HEK293 (cell line): Measurements from ENCODE around the gene CCDC120.

Experiments
- CTCF ChIA-PET: fragments of 350-600 bp; formaldehyde crosslinking; extraction: SDS; loops from one replicate; lab custom pipeline; 2021; ENCODE audit warnings: antibody characterized with exemption; lab: Yijun Ruan, JAX
- POLR2A ChIA-PET: fragments of 300-600 bp; formaldehyde crosslinking; extraction: SDS; loops from one replicate; lab custom pipeline; 2020; ENCODE audit warnings: antibody characterized with exemption, inconsistent platforms; lab: Yijun Ruan, JAX
- H3K27ac ChIP-seq: fragments of 200-500 bp; sonication (Bioruptor generic); 2 replicates; pipeline ENCODE4 v1.5.1; 2014; ENCODE audit warnings: low read depth, low read length, control low read depth, inconsistent platforms; ENCODE audit errors: extremely low read depth
- H3K36me3 ChIP-seq, 2 experiments: fragments of 200-500 bp in 1 of 2; sonication (Bioruptor generic) in 1 of 2; 1 replicate in 1 of 2; 2 replicates in 1 of 2; pipeline ENCODE4 v1.5.1; 2014 to 2017; ENCODE audit warnings: inconsistent platforms in 2 of 2, low read length in 2 of 2; ENCODE audit not compliant: control insufficient read depth in 2 of 2, insufficient read depth in 1 of 2
- H3K4me1 ChIP-seq: fragments of 200-500 bp; sonication (Bioruptor generic); 2 replicates; pipeline ENCODE4 v1.5.1; 2014; ENCODE audit warnings: mild to moderate bottlenecking, low read length, inconsistent platforms; ENCODE audit not compliant: control insufficient read depth, insufficient read depth
- H3K4me3 ChIP-seq: 2 replicates; pipeline ENCODE4 v1.5.1; 2011; ENCODE audit warnings: low read depth, mild to moderate bottlenecking, control low read depth, low read length, moderate library complexity
- H3K9me3 ChIP-seq: fragments of 200-500 bp; sonication (Bioruptor generic); 2 replicates; pipeline ENCODE4 v1.5.1; 2014; ENCODE audit warnings: low read depth, low read length, inconsistent platforms; ENCODE audit not compliant: control insufficient read depth, insufficient read depth
- BCL11B ChIP-seq: fragments of 450-650 bp; formaldehyde crosslinking; IDR thresholded peaks from 2 replicates; pipeline ENCODE4 v1.5.1; 2016; ENCODE audit warnings: low read depth, missing biosample characterization, missing genetic modification characterization
- GLI4 ChIP-seq: fragments of 450-650 bp; formaldehyde crosslinking; IDR thresholded peaks from 2 replicates; pipeline ENCODE4 v1.5.1; 2016; ENCODE audit warnings: missing biosample characterization, missing genetic modification characterization
- IKZF3 ChIP-seq: fragments of 450-650 bp; IDR thresholded peaks from 2 replicates; pipeline ENCODE4 v1.5.0; 2018; ENCODE audit warnings: missing biosample characterization, mild to moderate bottlenecking, missing genetic modification characterization, moderate library complexity
- KLF8 ChIP-seq: fragments of 450-650 bp; formaldehyde crosslinking; IDR thresholded peaks from 2 replicates; pipeline ENCODE4 v1.5.1; 2016; ENCODE audit warnings: missing biosample characterization, missing genetic modification characterization
- MYNN ChIP-seq: fragments of 450-650 bp; formaldehyde crosslinking; IDR thresholded peaks from 2 replicates; pipeline ENCODE4 v1.5.1; 2016; ENCODE audit warnings: missing biosample characterization, missing genetic modification characterization, borderline replicate concordance
- OSR2 ChIP-seq: fragments of 450-650 bp; formaldehyde crosslinking; IDR thresholded peaks from 2 replicates; pipeline ENCODE4 v1.5.1; 2016; ENCODE audit warnings: missing biosample characterization, missing genetic modification characterization
- REPIN1 ChIP-seq: fragments of 450-650 bp; formaldehyde crosslinking; IDR thresholded peaks from 2 replicates; pipeline ENCODE4 v1.5.1; 2017; ENCODE audit warnings: missing biosample characterization, missing genetic modification characterization, low read depth
- SCRT2 ChIP-seq: fragments of 450-650 bp; formaldehyde crosslinking; IDR thresholded peaks from 2 replicates; pipeline ENCODE4 v1.5.1; 2016; ENCODE audit warnings: missing biosample characterization, missing genetic modification characterization
- SP3 ChIP-seq: fragments of 450-650 bp; formaldehyde crosslinking; IDR thresholded peaks from 2 replicates; pipeline ENCODE4 v1.5.1; 2016; ENCODE audit warnings: missing biosample characterization, missing genetic modification characterization
- SP7 ChIP-seq: fragments of 450-650 bp; formaldehyde crosslinking; IDR thresholded peaks from 2 replicates; pipeline ENCODE4 v1.5.1; 2016; ENCODE audit warnings: missing biosample characterization, missing genetic modification characterization
- TCF7L2 ChIP-seq: IDR thresholded peaks from 2 replicates; pipeline ENCODE4 v1.6.1; 2011; ENCODE audit warnings: low read depth, mild to moderate bottlenecking, inconsistent platforms, low read length, moderate library complexity, borderline replicate concordance
- ZBTB20 ChIP-seq: fragments of 450-650 bp; formaldehyde crosslinking; IDR thresholded peaks from 2 replicates; pipeline ENCODE4 v1.5.1; 2016; ENCODE audit warnings: missing biosample characterization, missing genetic modification characterization
- ZBTB21 ChIP-seq: fragments of 450-650 bp; formaldehyde crosslinking; IDR thresholded peaks from 2 replicates; pipeline ENCODE4 v1.5.1; 2017; ENCODE audit warnings: missing biosample characterization, missing genetic modification characterization
- ZEB2 ChIP-seq: fragments of 450-650 bp; formaldehyde crosslinking; IDR thresholded peaks from 2 replicates; pipeline ENCODE4 v1.5.1; 2016; ENCODE audit warnings: missing biosample characterization, missing genetic modification characterization
- ZFP69B ChIP-seq: fragments of 450-650 bp; formaldehyde crosslinking; IDR thresholded peaks from 2 replicates; pipeline ENCODE4 v1.5.1; 2016; ENCODE audit warnings: missing biosample characterization, missing genetic modification characterization
- ZNF132 ChIP-seq: fragments of 450-650 bp; formaldehyde crosslinking; IDR thresholded peaks from 2 replicates; pipeline ENCODE4 v1.5.1; 2017; ENCODE audit warnings: missing biosample characterization, missing genetic modification characterization, borderline replicate concordance
- ZNF184 ChIP-seq: fragments of 450-650 bp; IDR thresholded peaks from 2 replicates; pipeline ENCODE4 v1.5.1; 2018; ENCODE audit warnings: missing biosample characterization, mild to moderate bottlenecking, missing genetic modification characterization
- ZNF19 ChIP-seq: fragments of 450-650 bp; formaldehyde crosslinking; IDR thresholded peaks from 2 replicates; pipeline ENCODE4; 2016; ENCODE audit warnings: missing biosample characterization, missing genetic modification characterization, low read depth
- ZNF202 ChIP-seq: fragments of 450-650 bp; formaldehyde crosslinking; IDR thresholded peaks from 2 replicates; pipeline ENCODE4 v1.5.1; 2016; ENCODE audit warnings: missing biosample characterization, missing genetic modification characterization, borderline replicate concordance
- ZNF266 ChIP-seq: fragments of 450-650 bp; formaldehyde crosslinking; IDR thresholded peaks from 2 replicates; pipeline ENCODE4 v1.5.1; 2016; ENCODE audit warnings: missing biosample characterization, missing genetic modification characterization, low read depth
- ZNF654 ChIP-seq: fragments of 450-650 bp; formaldehyde crosslinking; IDR thresholded peaks from 2 replicates; pipeline ENCODE4 v1.5.1; 2016; ENCODE audit warnings: low read depth, missing biosample characterization, missing genetic modification characterization
- ZNF677 ChIP-seq: fragments of 450-650 bp; IDR thresholded peaks from 2 replicates; pipeline ENCODE4 v1.5.0; 2018; ENCODE audit warnings: missing biosample characterization, mild to moderate bottlenecking, missing genetic modification characterization, moderate library complexity
- ZNF707 ChIP-seq: fragments of 450-650 bp; formaldehyde crosslinking; IDR thresholded peaks from 2 replicates; pipeline ENCODE4 v1.5.1; 2016; ENCODE audit warnings: missing biosample characterization, missing genetic modification characterization
- ZNF830 ChIP-seq: fragments of 450-650 bp; IDR thresholded peaks from 2 replicates; pipeline ENCODE4 v1.5.0; 2018; ENCODE audit warnings: missing biosample characterization, missing genetic modification characterization, low read depth, mild to moderate bottlenecking, moderate library complexity
- ZNF837 ChIP-seq: fragments of 450-650 bp; formaldehyde crosslinking; IDR thresholded peaks from 2 replicates; pipeline ENCODE4 v1.5.1; 2016; ENCODE audit warnings: missing biosample characterization, missing genetic modification characterization
- TF ChIP-seq, protein P1 (sequence below): fragments of 450-650 bp; formaldehyde crosslinking; IDR thresholded peaks from 2 replicates; pipeline ENCODE4 v1.5.1; 2016; ENCODE audit warnings: missing biosample characterization, missing genetic modification characterization, low read depth
- TF ChIP-seq, protein P2 (sequence below): fragments of 450-650 bp; formaldehyde crosslinking; IDR thresholded peaks from 2 replicates; pipeline ENCODE4 v1.5.1; 2016; ENCODE audit warnings: missing biosample characterization, missing genetic modification characterization
- TF ChIP-seq, protein P3 (sequence below): fragments of 450-650 bp; formaldehyde crosslinking; IDR thresholded peaks from 2 replicates; pipeline ENCODE4 v1.5.1; 2016; ENCODE audit warnings: missing biosample characterization, missing genetic modification characterization
- TF ChIP-seq, protein P4 (sequence below): IDR thresholded peaks from 2 replicates; pipeline ENCODE4 v1.6.1; 2011; ENCODE audit warnings: mild to moderate bottlenecking, low read depth, low read length, borderline replicate concordance
- TF ChIP-seq, protein P5 (sequence below): fragments of 450-650 bp; formaldehyde crosslinking; IDR thresholded peaks from 2 replicates; pipeline ENCODE4 v1.5.1; 2016; ENCODE audit warnings: missing biosample characterization, missing genetic modification characterization
- TF ChIP-seq, protein P6 (sequence below): fragments of 450-650 bp; formaldehyde crosslinking; IDR thresholded peaks from 2 replicates; pipeline ENCODE4 v1.5.1; 2016; ENCODE audit warnings: missing biosample characterization, missing genetic modification characterization

CCDC120 gene

DNA sequence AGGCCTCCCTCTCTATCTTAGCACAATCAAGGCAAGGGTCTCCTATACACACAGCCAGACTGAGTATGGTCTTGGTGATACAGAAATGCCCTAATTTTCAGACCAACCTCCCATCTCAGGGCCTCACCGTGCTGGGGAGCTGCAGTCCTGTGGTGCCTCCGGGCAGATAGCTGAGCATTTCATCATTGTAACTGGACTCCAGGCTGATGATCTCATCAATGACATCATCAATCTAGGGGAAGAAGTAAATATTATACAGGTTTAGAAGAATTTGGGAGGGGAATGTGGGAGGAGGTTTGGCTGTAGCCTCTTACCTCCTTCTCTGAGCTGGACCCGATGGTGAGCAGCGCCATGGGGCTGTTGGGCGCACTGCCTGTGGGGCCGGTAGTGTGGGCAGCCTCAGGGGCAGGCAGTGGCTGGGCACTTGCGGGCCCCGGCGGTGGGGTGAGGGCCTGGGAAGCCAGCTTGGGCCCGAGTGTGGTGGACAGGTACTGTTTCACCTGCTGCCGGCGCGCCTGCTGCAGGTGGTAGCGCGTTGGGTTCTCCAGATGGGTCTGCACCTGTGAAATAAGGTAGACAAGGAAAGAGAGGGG lies 20.8 kb upstream of the CCDC120 start:
- Histone ChIP-seq H3K36me3 (peaks cover 11 to 55% of the 10 kb centered on the region in 2 experiments; a peak in 2 of 3 replicates), H3K9me3 (no peaks in the 10 kb centered on the region), H3K4me3 (no peak overlapping the region), H3K27ac (no peak overlapping the region), H3K4me1 (peaks cover 7% of the 10 kb centered on the region)
- POLR2A ChIA-PET, result no interaction called here
- CTCF ChIA-PET, result interaction anchor here (1.4 kb wide), 1 partner anchor 18 kb away, joined by 4 read pairs; no protein-coding TSS in a partner anchor
- peak; percentile 83 for TF ChIP-seq ZEB2
- no peak for TF ChIP-seq SCRT2
- TF ChIP-seq ZNF830, result no peak
- TF ChIP-seq ZNF202 (tag by site-specific recombination), result no peak
- TF ChIP-seq, protein P1, sequence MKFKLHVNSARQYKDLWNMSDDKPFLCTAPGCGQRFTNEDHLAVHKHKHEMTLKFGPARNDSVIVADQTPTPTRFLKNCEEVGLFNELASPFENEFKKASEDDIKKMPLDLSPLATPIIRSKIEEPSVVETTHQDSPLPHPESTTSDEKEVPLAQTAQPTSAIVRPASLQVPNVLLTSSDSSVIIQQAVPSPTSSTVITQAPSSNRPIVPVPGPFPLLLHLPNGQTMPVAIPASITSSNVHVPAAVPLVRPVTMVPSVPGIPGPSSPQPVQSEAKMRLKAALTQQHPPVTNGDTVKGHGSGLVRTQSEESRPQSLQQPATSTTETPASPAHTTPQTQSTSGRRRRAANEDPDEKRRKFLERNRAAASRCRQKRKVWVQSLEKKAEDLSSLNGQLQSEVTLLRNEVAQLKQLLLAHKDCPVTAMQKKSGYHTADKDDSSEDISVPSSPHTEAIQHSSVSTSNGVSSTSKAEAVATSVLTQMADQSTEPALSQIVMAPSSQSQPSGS (tag by site-specific recombination), result peak; percentile 99
- TF ChIP-seq, protein P2, sequence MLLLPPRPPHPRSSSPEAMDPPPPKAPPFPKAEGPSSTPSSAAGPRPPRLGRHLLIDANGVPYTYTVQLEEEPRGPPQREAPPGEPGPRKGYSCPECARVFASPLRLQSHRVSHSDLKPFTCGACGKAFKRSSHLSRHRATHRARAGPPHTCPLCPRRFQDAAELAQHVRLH (tag by site-specific recombination), result no peak
- no peak for TF ChIP-seq ZNF184 (tag by site-specific recombination)
- no peak for TF ChIP-seq GLI4 (tag by site-specific recombination)
- TF ChIP-seq, protein P3, sequence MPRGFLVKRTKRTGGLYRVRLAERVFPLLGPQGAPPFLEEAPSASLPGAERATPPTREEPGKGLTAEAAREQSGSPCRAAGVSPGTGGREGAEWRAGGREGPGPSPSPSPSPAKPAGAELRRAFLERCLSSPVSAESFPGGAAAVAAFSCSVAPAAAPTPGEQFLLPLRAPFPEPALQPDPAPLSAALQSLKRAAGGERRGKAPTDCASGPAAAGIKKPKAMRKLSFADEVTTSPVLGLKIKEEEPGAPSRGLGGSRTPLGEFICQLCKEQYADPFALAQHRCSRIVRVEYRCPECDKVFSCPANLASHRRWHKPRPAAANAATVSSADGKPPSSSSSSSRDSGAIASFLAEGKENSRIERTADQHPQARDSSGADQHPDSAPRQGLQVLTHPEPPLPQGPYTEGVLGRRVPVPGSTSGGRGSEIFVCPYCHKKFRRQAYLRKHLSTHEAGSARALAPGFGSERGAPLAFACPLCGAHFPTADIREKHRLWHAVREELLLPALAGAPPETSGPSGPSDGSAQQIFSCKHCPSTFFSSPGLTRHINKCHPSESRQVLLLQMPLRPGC (tag by site-specific recombination), result no peak
- peak; percentile 44; the same call in 1 of the 2 replicates for TF ChIP-seq ZBTB20
- no peak for TF ChIP-seq MYNN (tag by site-specific recombination)
- no peak for TF ChIP-seq IKZF3
- peak; percentile 21; the same call in 1 of the 2 replicates for TF ChIP-seq SP3 (tag by site-specific recombination)
- TF ChIP-seq ZNF19, result no peak
- no peak for TF ChIP-seq ZNF837 (tag by site-specific recombination)
- TF ChIP-seq, protein P4, sequence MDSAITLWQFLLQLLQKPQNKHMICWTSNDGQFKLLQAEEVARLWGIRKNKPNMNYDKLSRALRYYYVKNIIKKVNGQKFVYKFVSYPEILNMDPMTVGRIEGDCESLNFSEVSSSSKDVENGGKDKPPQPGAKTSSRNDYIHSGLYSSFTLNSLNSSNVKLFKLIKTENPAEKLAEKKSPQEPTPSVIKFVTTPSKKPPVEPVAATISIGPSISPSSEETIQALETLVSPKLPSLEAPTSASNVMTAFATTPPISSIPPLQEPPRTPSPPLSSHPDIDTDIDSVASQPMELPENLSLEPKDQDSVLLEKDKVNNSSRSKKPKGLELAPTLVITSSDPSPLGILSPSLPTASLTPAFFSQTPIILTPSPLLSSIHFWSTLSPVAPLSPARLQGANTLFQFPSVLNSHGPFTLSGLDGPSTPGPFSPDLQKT, result no peak
- TF ChIP-seq KLF8 (tag by site-specific recombination), result peak; percentile 69
- TF ChIP-seq BCL11B, result no peak
- no peak for TF ChIP-seq ZNF654 (tag by site-specific recombination)
- no peak for TF ChIP-seq ZNF677 (tag by site-specific recombination)
- no peak for TF ChIP-seq REPIN1 (tag by site-specific recombination)
- TF ChIP-seq, protein P5, sequence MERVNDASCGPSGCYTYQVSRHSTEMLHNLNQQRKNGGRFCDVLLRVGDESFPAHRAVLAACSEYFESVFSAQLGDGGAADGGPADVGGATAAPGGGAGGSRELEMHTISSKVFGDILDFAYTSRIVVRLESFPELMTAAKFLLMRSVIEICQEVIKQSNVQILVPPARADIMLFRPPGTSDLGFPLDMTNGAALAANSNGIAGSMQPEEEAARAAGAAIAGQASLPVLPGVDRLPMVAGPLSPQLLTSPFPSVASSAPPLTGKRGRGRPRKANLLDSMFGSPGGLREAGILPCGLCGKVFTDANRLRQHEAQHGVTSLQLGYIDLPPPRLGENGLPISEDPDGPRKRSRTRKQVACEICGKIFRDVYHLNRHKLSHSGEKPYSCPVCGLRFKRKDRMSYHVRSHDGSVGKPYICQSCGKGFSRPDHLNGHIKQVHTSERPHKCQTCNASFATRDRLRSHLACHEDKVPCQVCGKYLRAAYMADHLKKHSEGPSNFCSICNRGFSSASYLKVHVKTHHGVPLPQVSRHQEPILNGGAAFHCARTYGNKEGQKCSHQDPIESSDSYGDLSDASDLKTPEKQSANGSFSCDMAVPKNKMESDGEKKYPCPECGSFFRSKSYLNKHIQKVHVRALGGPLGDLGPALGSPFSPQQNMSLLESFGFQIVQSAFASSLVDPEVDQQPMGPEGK (tag by site-specific recombination), result peak; percentile 38
- TF ChIP-seq ZBTB21 (tag by site-specific recombination), result peak; percentile 97
- TF ChIP-seq, protein P6, sequence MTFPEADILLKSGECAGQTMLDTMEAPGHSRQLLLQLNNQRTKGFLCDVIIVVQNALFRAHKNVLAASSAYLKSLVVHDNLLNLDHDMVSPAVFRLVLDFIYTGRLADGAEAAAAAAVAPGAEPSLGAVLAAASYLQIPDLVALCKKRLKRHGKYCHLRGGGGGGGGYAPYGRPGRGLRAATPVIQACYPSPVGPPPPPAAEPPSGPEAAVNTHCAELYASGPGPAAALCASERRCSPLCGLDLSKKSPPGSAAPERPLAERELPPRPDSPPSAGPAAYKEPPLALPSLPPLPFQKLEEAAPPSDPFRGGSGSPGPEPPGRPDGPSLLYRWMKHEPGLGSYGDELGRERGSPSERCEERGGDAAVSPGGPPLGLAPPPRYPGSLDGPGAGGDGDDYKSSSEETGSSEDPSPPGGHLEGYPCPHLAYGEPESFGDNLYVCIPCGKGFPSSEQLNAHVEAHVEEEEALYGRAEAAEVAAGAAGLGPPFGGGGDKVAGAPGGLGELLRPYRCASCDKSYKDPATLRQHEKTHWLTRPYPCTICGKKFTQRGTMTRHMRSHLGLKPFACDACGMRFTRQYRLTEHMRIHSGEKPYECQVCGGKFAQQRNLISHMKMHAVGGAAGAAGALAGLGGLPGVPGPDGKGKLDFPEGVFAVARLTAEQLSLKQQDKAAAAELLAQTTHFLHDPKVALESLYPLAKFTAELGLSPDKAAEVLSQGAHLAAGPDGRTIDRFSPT (tag by site-specific recombination), result peak; percentile 52; the same call in 1 of the 2 replicates
- TF ChIP-seq TCF7L2, result no peak
- peak; percentile 58 for TF ChIP-seq SP7 (tag by site-specific recombination)
- TF ChIP-seq OSR2 (tag by site-specific recombination), result no peak
- TF ChIP-seq ZNF132, result no peak
- TF ChIP-seq ZFP69B (tag by site-specific recombination), result peak; percentile 69
- no peak for TF ChIP-seq ZNF707 (tag by site-specific recombination)
- no peak for TF ChIP-seq ZNF266
